SK-N-SH (cell line): ENCODE measurements around the gene ADAMTS7.
"Not testable (repeated sequence)": the region's sequence is repeated elsewhere in the genome, so short reads cannot be mapped to it uniquely, and the experiment has no call there.

Experiments used
- CTCF ChIP-seq: fragments of 200-600 bp; sonication (generic); IDR thresholded peaks from 2 replicates; pipeline ENCODE4 v1.6.1; 2017; ENCODE audit warnings: antibody characterized with exemption, mild to moderate bottlenecking, moderate library complexity
- EP300 ChIP-seq, 2 experiments: IDR thresholded peaks; 2 replicates each; pipeline versions ENCODE4 v1.4.0 to v1.6.1; 2012; ENCODE audit warnings: borderline replicate concordance in 1 of 2, low read depth in 1 of 2, low read length in 1 of 2
- EZH2phosphoT487 ChIP-seq: fragments of 200-600 bp; sonication (generic); IDR thresholded peaks from 2 replicates; pipeline ENCODE4 v1.6.1; 2017; ENCODE audit warnings: low read depth, mixed run types, mild to moderate bottlenecking, antibody characterized with exemption, moderate library complexity, borderline replicate concordance
- GATA2 ChIP-seq: sonication (generic); formaldehyde crosslinking; IDR thresholded peaks from 2 replicates; pipeline ENCODE4 v1.5.0; 2020; ENCODE audit warnings: mild to moderate bottlenecking, missing genetic modification reagents
- MXI1 ChIP-seq: IDR thresholded peaks from 2 replicates; pipeline ENCODE4 v1.6.1; 2012; ENCODE audit warnings: mild to moderate bottlenecking, low read depth, low read length, improper control_type of control experiment
- NFIC ChIP-seq: IDR thresholded peaks from 2 replicates; pipeline ENCODE4 v1.4.0; 2012; ENCODE audit warnings: borderline replicate concordance
- POLR2AphosphoS5 ChIP-seq: IDR thresholded peaks from 2 replicates; pipeline ENCODE4 v1.6.1; 2012; ENCODE audit warnings: low read depth, low read length
- RCOR1 ChIP-seq: fragments of 150-350 bp; IDR thresholded peaks from 2 replicates; pipeline ENCODE4 v1.6.1; 2017; ENCODE audit warnings: antibody characterized with exemption, low read length
- TAF1 ChIP-seq: IDR thresholded peaks from 2 replicates; pipeline ENCODE4 v1.6.1; 2012; ENCODE audit warnings: low read depth, mild to moderate bottlenecking, low read length, moderate library complexity, borderline replicate concordance
- YY1 ChIP-seq: IDR thresholded peaks from 2 replicates; pipeline ENCODE4 v1.4.0; 2012; ENCODE audit warnings: low read depth, mild to moderate bottlenecking
- TF ChIP-seq, protein P1 (sequence below): IDR thresholded peaks from 2 replicates; pipeline ENCODE4 v1.4.0; 2012; ENCODE audit warnings: low read depth

GRCh38 chr15:78839151-78839550, 27.9 kb upstream of the ADAMTS7 start:
- not testable (repeated sequence) for TF ChIP-seq CTCF; GATA2 (CRISPR knock-in tag); RCOR1; YY1; POLR2AphosphoS5; TAF1; EZH2phosphoT487; NFIC; MXI1; EP300 (IDR thresholded peaks at IDR 0.05; ENCODE audit: borderline replicate concordance in 1 of 2, low read depth in 1 of 2, low read length in 1 of 2)
- TF ChIP-seq, protein P1, sequence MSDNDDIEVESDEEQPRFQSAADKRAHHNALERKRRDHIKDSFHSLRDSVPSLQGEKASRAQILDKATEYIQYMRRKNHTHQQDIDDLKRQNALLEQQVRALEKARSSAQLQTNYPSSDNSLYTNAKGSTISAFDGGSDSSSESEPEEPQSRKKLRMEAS, result not testable (repeated sequence)
